Daoy (cell line): ENCODE results near the gene CBX8. TPM values are rescaled to one million over a fixed set of nuclear protein-coding genes. Genes with fewer than 3 reads are reported as not detected.
A peak's percentile ranks its signal among the peaks of the same experiment; 100 is the strongest.

ENCODE experiments used
- DNase-seq: peaks from one replicate; pipeline ENCODE4 v3.0.0-alpha.2; 2015; ENCODE audit warnings: low read depth
- total RNA-seq: library from RNA; depleted of rRNA; stranded (reverse); fragments of >200 nt; shearing (Covaris generic); gene quantifications from 2 replicates; pipeline ENCODE4 v1.2.3, GENCODE V29; 2014

The CBX8 gene
- total RNA-seq, 1 experiment from 2014 or later = 4.5 TPM

- no peak for DNase-seq
These were observed 22.8 kb upstream of the CBX8 start for GRCh38 chr17:79819534-79820276.

- no peak for DNase-seq
These were observed 22.2 kb upstream of the CBX8 start for GRCh38 chr17:79819085-79819484.

GRCh38 chr17:79818026-79818758 is 21.3 kb upstream of the CBX8 start:
- DNase-seq = no peak

GRCh38 chr17:79815836-79816461 is 19.1 kb upstream of the CBX8 start:
- no peak for DNase-seq

GRCh38 chr17:79814974-79815835 is 18.3 kb upstream of the CBX8 start:
- DNase-seq = no peak

GRCh38 chr17:79814127-79814973 is 17.5 kb upstream of the CBX8 start:
- DNase-seq = no peak

- no peak for DNase-seq
These were observed 16.6 kb upstream of the CBX8 start for GRCh38 chr17:79813297-79814126.

GRCh38 chr17:79812353-79813258 is 15.7 kb upstream of the CBX8 start:
- no peak for DNase-seq

- DNase-seq = no peak
These were observed 15.0 kb upstream of the CBX8 start for GRCh38 chr17:79811868-79812352.

GRCh38 chr17:79811011-79811867 is 14.4 kb upstream of the CBX8 start:
- peak; percentile 75 for DNase-seq

- peak; percentile 89 for DNase-seq
These were observed 13.5 kb upstream of the CBX8 start for GRCh38 chr17:79810130-79811010.

- DNase-seq = no peak
These were observed 12.8 kb upstream of the CBX8 start for GRCh38 chr17:79809530-79810129.

- peak; percentile 47 for DNase-seq
These were observed 12.1 kb upstream of the CBX8 start for GRCh38 chr17:79808763-79809529.

- no peak for DNase-seq
These were observed 10.2 kb upstream of the CBX8 start for GRCh38 chr17:79806863-79807720.

GRCh38 chr17:79806446-79806760 is 9.5 kb upstream of the CBX8 start:
- DNase-seq = no peak
